IMR-90 (cell line): ENCODE measurements around the gene COMP. TPM values are rescaled to one million over a fixed set of nuclear protein-coding genes. Genes with fewer than 3 reads are reported as not detected.

ENCODE experiments used
- ATAC-seq: fragments of 200-7000 bp; cut with Tn5 transposase; 2 replicates; pipeline ENCODE4 v1.9.1; 2020; ENCODE audit warnings: low read depth, mild to moderate bottlenecking, moderate library complexity
- Bru-seq: library from RNA; stranded (reverse); fragments of 400-500 nt; gene quantifications from one replicate; lab custom pipeline; 2021; lab: Mats Ljungman, UMichigan
- BruChase-seq, 2 experiments: library from RNA; stranded (reverse); fragments of 400-500 nt; gene quantifications; one replicate each; lab custom pipeline; 2021; lab: Mats Ljungman, UMichigan
- BruUV-seq: library from RNA; stranded (reverse); fragments of 400-500 nt; replicated peaks from 2 replicates; lab custom pipeline; 2021; lab: Mats Ljungman, UMichigan
- CTCF ChIA-PET: fragments of 300-600 bp; formaldehyde crosslinking; extraction: SDS; loops from one replicate; lab custom pipeline; 2021; ENCODE audit warnings: antibody characterized with exemption; lab: Yijun Ruan, JAX
- POLR2A ChIA-PET: fragments of 300-600 bp; sonication (Branson Sonifier 250); formaldehyde crosslinking; loops from one replicate; lab custom pipeline; 2022; ENCODE audit warnings: antibody characterized with exemption; ENCODE audit not compliant: unreplicated experiment; lab: Charles Lee
- DNase-seq: peaks from one replicate; pipeline ENCODE4 v3.0.0; 2013
- H2AFZ ChIP-seq: replicated peaks from 2 replicates; pipeline ENCODE3; 2013; ENCODE audit warnings: low read length, mild to moderate bottlenecking; ENCODE audit not compliant: poor library complexity
- H2AK5ac ChIP-seq: 2 replicates; pipeline ENCODE4 v1.6.1; 2013; ENCODE audit warnings: low read depth, low read length, inconsistent platforms
- H2AK9ac ChIP-seq: replicated peaks from 2 replicates; pipeline ENCODE3; 2013; ENCODE audit warnings: mild to moderate bottlenecking, low read depth, low read length, moderate library complexity; ENCODE audit not compliant: poor library complexity
- H2BK120ac ChIP-seq: 2 replicates; pipeline ENCODE4 v1.6.1; 2013; ENCODE audit warnings: low read depth, low read length, inconsistent platforms
- H2BK15ac ChIP-seq: 3 replicates; pipeline ENCODE4 v1.6.1; 2013; ENCODE audit warnings: low read depth, low read length, inconsistent platforms
- H2BK20ac ChIP-seq: 2 replicates; pipeline ENCODE4 v1.6.1; 2013; ENCODE audit warnings: low read depth, mild to moderate bottlenecking, inconsistent platforms, low read length, moderate library complexity
- H2BK5ac ChIP-seq: 2 replicates; pipeline ENCODE4 v1.6.1; 2013; ENCODE audit warnings: mild to moderate bottlenecking, low read depth, low read length, inconsistent platforms; ENCODE audit not compliant: poor library complexity, severe bottlenecking
- H3K14ac ChIP-seq: replicated peaks from 2 replicates; pipeline ENCODE4 v1.6.1; 2013; ENCODE audit warnings: low read depth, low read length, inconsistent platforms
- H3K18ac ChIP-seq: 2 replicates; pipeline ENCODE4 v1.6.1; 2013; ENCODE audit warnings: low read depth, low read length, control low read depth
- H3K23ac ChIP-seq: 2 replicates; pipeline ENCODE4 v1.6.1; 2013; ENCODE audit warnings: low read depth, low read length, inconsistent platforms
- H3K27ac ChIP-seq: 2 replicates; pipeline ENCODE4 v1.5.1; 2013; ENCODE audit warnings: mild to moderate bottlenecking, control low read depth, low read length; ENCODE audit not compliant: insufficient read depth
- H3K27me3 ChIP-seq: 2 replicates; pipeline ENCODE4 v1.6.1; 2013; ENCODE audit warnings: low read length; ENCODE audit not compliant: control insufficient read depth, insufficient read depth
- H3K36me3 ChIP-seq: 2 replicates; pipeline ENCODE4 v1.6.1; 2013; ENCODE audit warnings: low read length, mixed read lengths; ENCODE audit not compliant: control insufficient read depth, insufficient read depth
- H3K4ac ChIP-seq: 2 replicates; pipeline ENCODE4 v1.6.1; 2013; ENCODE audit warnings: low read depth, low read length, inconsistent platforms
- H3K4me1 ChIP-seq: 2 replicates; pipeline ENCODE4 v1.6.1; 2013; ENCODE audit warnings: low read length, mixed read lengths; ENCODE audit not compliant: control insufficient read depth, insufficient read depth
- H3K4me2 ChIP-seq: 2 replicates; pipeline ENCODE4 v1.6.1; 2013; ENCODE audit warnings: low read depth, mild to moderate bottlenecking, control low read depth, low read length, moderate library complexity
- H3K4me3 ChIP-seq: 2 replicates; pipeline ENCODE4 v1.5.1; 2013; ENCODE audit warnings: low read depth, mild to moderate bottlenecking, control low read depth, low read length, moderate library complexity; ENCODE audit not compliant: insufficient read depth
- H3K56ac ChIP-seq: 2 replicates; pipeline ENCODE4 v1.6.1; 2013; ENCODE audit warnings: low read length, inconsistent platforms; ENCODE audit not compliant: insufficient read depth; ENCODE audit errors: extremely low read depth
- H3K79me1 ChIP-seq, 2 experiments: 2 replicates each; pipeline ENCODE4 v1.6.1; 2013; ENCODE audit warnings: low read length in 2 of 2, inconsistent platforms in 1 of 2, low read depth in 1 of 2
- H3K9ac ChIP-seq: 2 replicates; pipeline ENCODE4 v1.6.1; 2013; ENCODE audit warnings: low read depth, low read length, control low read depth
- H3K9me1 ChIP-seq: 2 replicates; pipeline ENCODE4 v1.6.1; 2013; ENCODE audit warnings: low read length, inconsistent platforms; ENCODE audit not compliant: insufficient read depth
- H3K9me3 ChIP-seq: 2 replicates; pipeline ENCODE4 v1.6.1; 2013; ENCODE audit warnings: low read length; ENCODE audit not compliant: control insufficient read depth, insufficient read depth
- H4K20me1 ChIP-seq: 2 replicates; pipeline ENCODE4 v1.6.1; 2013; ENCODE audit warnings: low read length, inconsistent platforms; ENCODE audit not compliant: insufficient read depth
- H4K5ac ChIP-seq: 2 replicates; pipeline ENCODE4 v1.6.1; 2013; ENCODE audit warnings: mild to moderate bottlenecking, low read depth, low read length, control low read depth
- H4K8ac ChIP-seq, 2 experiments: 2 replicates each; pipeline ENCODE4 v1.6.1; 2013; ENCODE audit warnings: low read depth in 2 of 2, low read length in 2 of 2, control low read depth in 1 of 2, inconsistent platforms in 1 of 2
- H4K91ac ChIP-seq: 2 replicates; pipeline ENCODE4 v1.6.1; 2013; ENCODE audit warnings: low read depth, low read length, inconsistent platforms; ENCODE audit not compliant: insufficient read depth
- BHLHE40 ChIP-seq: fragments of 150-350 bp; IDR thresholded peaks from 2 replicates; pipeline ENCODE4 v1.6.1; 2016; ENCODE audit warnings: mild to moderate bottlenecking, low read depth, low read length
- CHD1 ChIP-seq: IDR thresholded peaks from 2 replicates; pipeline ENCODE4 v1.6.1; 2012; ENCODE audit warnings: low read depth, low read length, improper control_type of control experiment
- ELK1 ChIP-seq: fragments of 150-350 bp; IDR thresholded peaks from 2 replicates; pipeline ENCODE4 v1.6.1; 2016; ENCODE audit warnings: low read depth, mild to moderate bottlenecking, low read length, moderate library complexity, borderline replicate concordance
- MAFK ChIP-seq: IDR thresholded peaks from 2 replicates; pipeline ENCODE4 v1.6.1; 2012; ENCODE audit warnings: low read depth, low read length, improper control_type of control experiment
- MXI1 ChIP-seq: IDR thresholded peaks from 2 replicates; pipeline ENCODE4 v1.6.1; 2012; ENCODE audit warnings: low read depth, mild to moderate bottlenecking, low read length, moderate library complexity, borderline replicate concordance
- RAD21 ChIP-seq: IDR thresholded peaks from 2 replicates; pipeline ENCODE4 v1.6.1; 2012; ENCODE audit warnings: low read length, improper control_type of control experiment
- RCOR1 ChIP-seq: IDR thresholded peaks from 2 replicates; pipeline ENCODE4 v1.6.1; 2012; ENCODE audit warnings: mild to moderate bottlenecking, low read length, improper control_type of control experiment; ENCODE audit not compliant: insufficient replicate concordance
- RFX5 ChIP-seq: IDR thresholded peaks from 2 replicates; pipeline ENCODE4 v1.8.0; 2012; ENCODE audit warnings: low read depth, mild to moderate bottlenecking, low read length, moderate library complexity
- SMC3 ChIP-seq: fragments of 150-350 bp; IDR thresholded peaks from 2 replicates; pipeline ENCODE4 v1.6.1; 2016; ENCODE audit warnings: low read depth, mild to moderate bottlenecking, antibody characterized with exemption, low read length, moderate library complexity
- WGBS, 2 experiments: methylation state at CpG; one replicate each; pipeline versions ENCODE4 v1.1.5 to v1.1.7; 2013; ENCODE audit warnings: missing lambda C conversion rate in 2 of 2; ENCODE audit not compliant: insufficient read length in 1 of 2; ENCODE audit errors: extremely low coverage in 2 of 2; 5-methylcytosine and 5-hydroxymethylcytosine counted together
- dilution Hi-C: fragments of 300-500 bp; cut with HindIII; formaldehyde crosslinking; loops from one replicate; pipeline ENCODE4 v1.14.3; 2018; ENCODE audit warnings: low sequenced_read_pairs; ENCODE audit not compliant: unreplicated experiment
- in situ Hi-C: fragments of 300-500 bp; cut with MboI; formaldehyde crosslinking; loops from 3 replicates; pipeline ENCODE4 v1.14.3; 2019; ENCODE audit warnings: low sequenced_read_pairs, inconsistent platforms, mixed read lengths
- intact Hi-C: fragments of 100-400 bp; cut with micrococcal nuclease; formaldehyde crosslinking; loops from 2 replicates; pipeline ENCODE4 v1.10.0; 2022
- long read RNA-seq: library from polyadenylated mRNA; unstranded; transcript quantifications from one replicate; pipeline ENCODE4 v2.0.0, GENCODE V29; 2021; ENCODE audit not compliant: unreplicated experiment
- polyA plus RNA-seq, 3 experiments: library from polyadenylated mRNA; depleted of rRNA; stranded (reverse); fragments of >200 nt; gene quantifications; 2 replicates each; pipeline ENCODE4 v1.2.3, GENCODE V29; 2012; ENCODE audit warnings: low replicate concordance in 1 of 3
- total RNA-seq: library from RNA; depleted of rRNA; stranded (reverse); fragments of >200 nt; gene quantifications from 2 replicates; pipeline ENCODE4 v1.2.3, GENCODE V29; 2012; rRNA removed
- TF ChIP-seq, protein P1 (sequence below): conservative IDR thresholded peaks from 2 replicates; pipeline ENCODE4 v1.5.1; 2012; ENCODE audit warnings: mild to moderate bottlenecking, low read depth, low read length, improper control_type of control experiment

Gene COMP
- total RNA-seq (under 0.01 TPM in 2 replicates), polyA plus RNA-seq (2012; rRNA removed) (0.34 and 0.43 TPM in 2 replicates), Bru-seq, nascent RNA (not detected), BruChase-seq, experiment 1, labeled RNA remaining after a 6-hour chase (not detected), BruChase-seq, experiment 2, labeled RNA remaining after a 2-hour chase (not detected)
- 0.16 and 0.34 TPM in 2 replicates for polyA plus RNA-seq (2012; cell fraction: cytosol; rRNA removed)
- 0.17 and 0.36 TPM in 2 replicates for polyA plus RNA-seq (2012; cell fraction: nucleus; rRNA removed; ENCODE audit: low replicate concordance)
- long read RNA-seq, partial matches to known transcripts = 0 of 1 reads
- long read RNA-seq, other reads (novel, unspliced or antisense) = 0 of 1 reads

DNA sequence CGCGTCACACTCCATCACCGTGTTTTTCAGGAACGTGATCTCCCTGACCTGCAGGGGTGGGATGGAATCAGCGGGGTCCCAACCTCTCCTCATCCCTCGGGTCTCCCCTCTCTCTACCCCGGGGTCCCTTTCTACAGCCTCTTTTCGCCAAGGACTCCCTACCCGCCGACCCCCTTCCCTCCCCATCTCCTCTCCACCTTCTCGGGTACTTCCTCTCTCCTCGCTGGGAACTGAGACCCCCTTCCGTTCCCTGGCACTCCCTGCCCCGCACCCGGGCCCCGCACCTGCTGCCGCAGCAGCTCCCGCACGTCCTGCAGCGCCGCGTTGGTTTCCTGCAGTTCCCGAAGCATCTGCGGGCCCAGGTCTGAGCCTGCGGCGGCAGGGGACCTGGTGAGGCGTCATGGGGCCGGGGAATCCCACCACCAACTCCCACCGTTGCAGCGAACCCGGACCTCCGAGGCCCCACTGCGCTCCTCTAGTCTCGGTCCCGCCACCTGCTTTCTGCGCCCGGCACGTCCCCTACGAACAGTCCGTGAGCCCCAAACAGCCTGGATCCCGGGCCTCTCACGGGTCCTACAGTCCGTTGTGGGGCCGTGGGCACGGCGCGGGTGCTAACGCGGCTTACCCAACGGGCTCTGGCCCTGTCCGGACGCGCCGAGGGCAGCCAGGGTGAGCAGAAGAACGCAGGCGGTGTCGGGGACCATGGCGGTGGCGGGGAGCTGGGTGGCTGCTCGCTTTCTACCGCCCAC, at the start of gene COMP:
TSS of gene COMP (minus strand) at position 740 of the 749 bp plus-strand sequence. CDS start at position 704, 36 bp downstream.
- Histone ChIP-seq H3K4me1 (peaks cover 2% of the 10 kb centered on the region; the same call in 1 of the 2 replicates), H2AK9ac (peak within 1 kb of the TSS; percentile 8), H4K8ac (no peak within 1 kb of the TSS), H2AFZ (peak within 1 kb of the TSS; percentile 68), H3K4ac (no peak within 1 kb of the TSS), H3K4me3 (peak within 1 kb of the TSS; percentile 19; the same call in 1 of the 2 replicates), H3K23ac (no peak within 1 kb of the TSS), H3K79me1 (no peaks in the 10 kb centered on the region), H3K4me2 (peak within 1 kb of the TSS; percentile 67), H2BK5ac (no peak within 1 kb of the TSS), H4K91ac (no peak within 1 kb of the TSS), H2AK5ac (no peak within 1 kb of the TSS), H3K9me1 (no peaks in the 10 kb centered on the region), H2BK120ac (no peak within 1 kb of the TSS), H4K5ac (no peak within 1 kb of the TSS), H3K14ac (no peak within 1 kb of the TSS), H3K36me3 (no peaks in the 10 kb centered on the region), H3K9me3 (peaks cover 4% of the 10 kb centered on the region), H3K18ac (no peak within 1 kb of the TSS), H2BK15ac (no peak within 1 kb of the TSS), H4K20me1 (peaks cover 11% of the 10 kb centered on the region; the same call in 1 of the 2 replicates), H3K9ac (no peak within 1 kb of the TSS), H3K27ac (no peak within 1 kb of the TSS), H2BK20ac (no peak within 1 kb of the TSS), H3K27me3 (peaks cover 74% of the 10 kb centered on the region), H3K56ac (no peak within 1 kb of the TSS)
- ChIA-PET POLR2A (no interaction called here), CTCF (no interaction called here)
- in situ Hi-C loops = no loop called here
- WGBS, 2 experiments = 8% methylated on average over 28 of the region's 61 CpGs; no CpG with 5 or more reads in 1 of the 2 experiments
- dilution Hi-C loops = no loop called here
- no peak for ATAC-seq
- no peak for DNase-seq
- intact Hi-C loops = no loop called here
- no TSS peak for BruUV-seq
- TF ChIP-seq RAD21 = no peak
- no peak for TF ChIP-seq BHLHE40
- no peak for TF ChIP-seq MXI1
- TF ChIP-seq MAFK = no peak
- TF ChIP-seq, protein P1, sequence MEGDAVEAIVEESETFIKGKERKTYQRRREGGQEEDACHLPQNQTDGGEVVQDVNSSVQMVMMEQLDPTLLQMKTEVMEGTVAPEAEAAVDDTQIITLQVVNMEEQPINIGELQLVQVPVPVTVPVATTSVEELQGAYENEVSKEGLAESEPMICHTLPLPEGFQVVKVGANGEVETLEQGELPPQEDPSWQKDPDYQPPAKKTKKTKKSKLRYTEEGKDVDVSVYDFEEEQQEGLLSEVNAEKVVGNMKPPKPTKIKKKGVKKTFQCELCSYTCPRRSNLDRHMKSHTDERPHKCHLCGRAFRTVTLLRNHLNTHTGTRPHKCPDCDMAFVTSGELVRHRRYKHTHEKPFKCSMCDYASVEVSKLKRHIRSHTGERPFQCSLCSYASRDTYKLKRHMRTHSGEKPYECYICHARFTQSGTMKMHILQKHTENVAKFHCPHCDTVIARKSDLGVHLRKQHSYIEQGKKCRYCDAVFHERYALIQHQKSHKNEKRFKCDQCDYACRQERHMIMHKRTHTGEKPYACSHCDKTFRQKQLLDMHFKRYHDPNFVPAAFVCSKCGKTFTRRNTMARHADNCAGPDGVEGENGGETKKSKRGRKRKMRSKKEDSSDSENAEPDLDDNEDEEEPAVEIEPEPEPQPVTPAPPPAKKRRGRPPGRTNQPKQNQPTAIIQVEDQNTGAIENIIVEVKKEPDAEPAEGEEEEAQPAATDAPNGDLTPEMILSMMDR = no peak
- no peak for TF ChIP-seq RCOR1
- no peak for TF ChIP-seq RFX5
- no peak for TF ChIP-seq CHD1
- no peak for TF ChIP-seq ELK1
- TF ChIP-seq SMC3 = no peak
